ENCODE measurements around the gene GAPDH.

The GAPDH gene

DNA sequence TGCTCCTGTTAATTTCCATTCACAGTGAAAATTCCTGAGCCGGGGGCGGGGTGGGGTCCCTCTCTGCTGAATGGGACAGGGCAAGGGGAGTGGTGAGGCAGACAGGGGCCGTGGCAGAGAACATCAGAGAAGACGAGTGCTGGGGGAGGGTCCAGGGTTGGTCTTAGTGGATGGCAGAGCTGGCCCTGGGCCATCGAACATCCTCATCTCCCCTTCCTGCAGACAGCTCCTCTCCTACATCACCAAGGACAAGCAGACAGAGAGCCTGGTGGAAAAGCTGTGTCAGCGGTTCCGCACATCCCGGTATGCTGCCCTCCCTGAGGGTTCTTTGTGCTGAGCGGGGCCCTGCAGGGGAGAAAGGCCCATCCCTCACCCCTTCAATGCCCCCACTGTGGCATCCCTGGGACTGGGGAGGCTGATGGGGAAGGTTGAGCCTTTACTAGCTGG, 5.0 kb upstream of the GAPDH start:
- DNase-seq, result no peak

DNA sequence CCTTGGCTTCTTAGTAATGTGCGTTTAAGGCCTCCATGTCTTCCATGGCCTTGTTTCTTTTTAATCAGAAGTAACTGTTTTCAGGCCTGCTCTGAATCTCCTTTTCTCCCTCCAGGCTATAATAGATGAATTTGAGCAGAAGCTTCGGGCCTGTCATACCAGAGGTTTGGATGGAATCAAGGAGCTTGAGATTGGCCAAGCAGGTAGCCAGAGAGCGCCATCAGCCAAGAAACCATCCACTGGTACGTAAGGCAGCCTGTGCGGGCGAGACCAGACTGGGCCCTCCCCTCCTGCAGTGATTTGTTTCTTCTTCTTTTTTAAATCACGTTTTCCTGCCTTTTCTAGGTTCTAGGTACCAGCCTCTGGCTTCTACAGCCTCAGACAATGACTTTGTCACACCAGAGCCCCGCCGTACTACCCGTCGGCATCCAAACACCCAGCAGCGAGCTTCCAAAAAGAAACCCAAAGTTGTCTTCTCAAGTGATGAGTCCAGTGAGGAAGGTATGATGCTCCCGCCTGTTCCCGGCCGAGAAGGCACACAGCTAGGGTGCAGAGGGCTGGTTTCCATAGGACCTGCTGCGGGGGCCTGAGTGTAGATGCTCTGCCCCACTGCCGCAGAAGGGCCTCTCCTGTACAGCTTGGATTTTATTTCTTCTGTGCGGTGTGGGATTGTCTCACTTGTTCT, 3.6 kb upstream of the GAPDH start:
- no peak for DNase-seq

DNA sequence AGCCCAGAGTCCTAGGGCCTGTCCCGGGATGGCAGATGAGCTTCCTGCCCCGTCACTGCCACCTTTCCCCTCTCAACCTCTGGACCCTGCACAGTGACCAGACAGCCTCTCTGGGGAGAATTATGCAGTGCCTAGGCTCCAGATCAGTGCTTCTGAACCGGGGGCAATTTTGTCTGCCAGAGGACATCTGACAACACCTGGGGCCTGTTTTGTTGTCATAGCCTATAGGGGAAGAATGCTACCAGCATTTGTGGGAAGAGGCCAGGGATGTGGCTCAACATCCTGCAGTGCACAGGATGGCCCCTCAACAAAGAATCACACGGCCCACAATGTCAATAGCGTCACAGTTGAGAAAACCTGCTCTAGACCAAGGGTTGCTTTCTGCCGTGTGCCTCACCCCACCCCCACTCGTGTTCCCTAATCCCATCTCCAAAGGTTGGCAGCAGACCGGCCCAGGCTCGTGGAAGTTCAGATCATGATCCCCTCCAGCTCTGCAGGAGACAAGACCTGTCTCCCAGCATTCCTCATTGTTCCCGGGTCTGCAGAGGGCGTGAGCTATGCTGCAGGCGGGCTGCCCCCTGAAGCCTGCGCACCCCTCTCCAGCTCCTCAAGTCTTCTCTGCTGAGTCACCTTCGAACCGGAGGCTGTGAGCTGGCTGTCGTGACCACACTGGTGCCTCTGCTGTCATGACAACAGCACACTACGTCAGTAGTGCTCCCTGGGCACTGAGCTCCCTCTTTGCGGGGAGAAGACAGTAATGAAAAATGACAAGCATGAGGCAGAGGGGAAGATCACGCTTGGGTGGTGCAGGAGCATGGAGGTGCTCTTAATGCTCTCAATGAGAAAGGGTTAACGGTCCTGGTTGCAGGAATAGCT, 2.0 kb upstream of the GAPDH start:
- peak; percentile 99 for DNase-seq

DNA sequence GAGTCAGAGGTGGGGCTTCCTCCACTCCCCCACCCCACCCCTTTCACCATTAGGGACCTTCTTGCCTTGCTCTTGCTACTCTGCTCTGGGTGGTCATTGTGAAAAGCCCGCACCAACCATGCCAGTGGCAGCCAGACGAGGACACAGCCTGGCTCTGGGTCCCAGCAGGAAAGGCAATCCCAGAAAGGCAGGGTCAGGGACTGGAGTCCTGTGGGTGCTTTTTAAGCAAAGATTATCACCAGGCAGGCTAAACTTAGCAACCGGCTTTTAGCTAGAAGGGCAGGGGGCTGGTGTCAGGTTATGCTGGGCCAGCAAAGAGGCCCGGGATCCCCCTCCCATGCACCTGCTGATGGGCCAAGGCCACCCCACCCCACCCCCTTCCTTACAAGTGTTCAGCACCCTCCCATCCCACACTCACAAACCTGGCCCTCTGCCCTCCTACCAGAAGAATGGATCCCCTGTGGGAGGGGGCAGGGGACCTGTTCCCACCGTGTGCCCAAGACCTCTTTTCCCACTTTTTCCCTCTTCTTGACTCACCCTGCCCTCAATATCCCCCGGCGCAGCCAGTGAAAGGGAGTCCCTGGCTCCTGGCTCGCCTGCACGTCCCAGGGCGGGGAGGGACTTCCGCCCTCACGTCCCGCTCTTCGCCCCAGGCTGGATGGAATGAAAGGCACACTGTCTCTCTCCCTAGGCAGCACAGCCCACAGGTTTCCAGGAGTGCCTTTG, 1.2 kb upstream of the GAPDH start:
- DNase-seq, result peak; percentile 80

DNA sequence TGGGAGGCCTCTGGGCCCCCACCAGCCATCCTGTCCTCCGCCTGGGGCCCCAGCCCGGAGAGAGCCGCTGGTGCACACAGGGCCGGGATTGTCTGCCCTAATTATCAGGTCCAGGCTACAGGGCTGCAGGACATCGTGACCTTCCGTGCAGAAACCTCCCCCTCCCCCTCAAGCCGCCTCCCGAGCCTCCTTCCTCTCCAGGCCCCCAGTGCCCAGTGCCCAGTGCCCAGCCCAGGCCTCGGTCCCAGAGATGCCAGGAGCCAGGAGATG, 729 bp upstream of the GAPDH start:
- no peak for DNase-seq

DNA sequence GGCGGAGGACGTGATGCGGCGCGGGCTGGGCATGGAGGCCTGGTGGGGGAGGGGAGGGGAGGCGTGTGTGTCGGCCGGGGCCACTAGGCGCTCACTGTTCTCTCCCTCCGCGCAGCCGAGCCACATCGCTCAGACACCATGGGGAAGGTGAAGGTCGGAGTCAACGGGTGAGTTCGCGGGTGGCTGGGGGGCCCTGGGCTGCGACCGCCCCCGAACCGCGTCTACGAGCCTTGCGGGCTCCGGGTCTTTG, 303 bp downstream of the GAPDH start:
- no peak for DNase-seq

DNA sequence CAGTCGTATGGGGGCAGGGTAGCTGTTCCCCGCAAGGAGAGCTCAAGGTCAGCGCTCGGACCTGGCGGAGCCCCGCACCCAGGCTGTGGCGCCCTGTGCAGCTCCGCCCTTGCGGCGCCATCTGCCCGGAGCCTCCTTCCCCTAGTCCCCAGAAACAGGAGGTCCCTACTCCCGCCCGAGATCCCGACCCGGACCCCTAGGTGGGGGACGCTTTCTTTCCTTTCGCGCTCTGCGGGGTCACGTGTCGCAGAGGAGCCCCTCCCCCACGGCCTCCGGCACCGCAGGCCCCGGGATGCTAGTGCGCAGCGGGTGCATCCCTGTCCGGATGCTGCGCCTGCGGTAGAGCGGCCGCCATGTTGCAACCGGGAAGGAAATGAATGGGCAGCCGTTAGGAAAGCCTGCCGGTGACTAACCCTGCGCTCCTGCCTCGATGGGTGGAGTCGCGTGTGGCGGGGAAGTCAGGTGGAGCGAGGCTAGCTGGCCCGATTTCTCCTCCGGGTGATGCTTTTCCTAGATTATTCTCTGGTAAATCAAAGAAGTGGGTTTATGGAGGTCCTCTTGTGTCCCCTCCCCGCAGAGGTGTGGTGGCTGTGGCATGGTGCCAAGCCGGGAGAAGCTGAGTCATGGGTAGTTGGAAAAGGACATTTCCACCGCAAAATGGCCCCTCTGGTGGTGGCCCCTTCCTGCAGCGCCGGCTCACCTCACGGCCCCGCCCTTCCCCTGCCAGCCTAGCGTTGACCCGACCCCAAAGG, 804 bp downstream of the GAPDH start:
- DNase-seq, result peak; percentile 71

DNA sequence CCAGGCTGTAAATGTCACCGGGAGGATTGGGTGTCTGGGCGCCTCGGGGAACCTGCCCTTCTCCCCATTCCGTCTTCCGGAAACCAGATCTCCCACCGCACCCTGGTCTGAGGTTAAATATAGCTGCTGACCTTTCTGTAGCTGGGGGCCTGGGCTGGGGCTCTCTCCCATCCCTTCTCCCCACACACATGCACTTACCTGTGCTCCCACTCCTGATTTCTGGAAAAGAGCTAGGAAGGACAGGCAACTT, 1.3 kb downstream of the GAPDH start:
- DNase-seq, result no peak

DNA sequence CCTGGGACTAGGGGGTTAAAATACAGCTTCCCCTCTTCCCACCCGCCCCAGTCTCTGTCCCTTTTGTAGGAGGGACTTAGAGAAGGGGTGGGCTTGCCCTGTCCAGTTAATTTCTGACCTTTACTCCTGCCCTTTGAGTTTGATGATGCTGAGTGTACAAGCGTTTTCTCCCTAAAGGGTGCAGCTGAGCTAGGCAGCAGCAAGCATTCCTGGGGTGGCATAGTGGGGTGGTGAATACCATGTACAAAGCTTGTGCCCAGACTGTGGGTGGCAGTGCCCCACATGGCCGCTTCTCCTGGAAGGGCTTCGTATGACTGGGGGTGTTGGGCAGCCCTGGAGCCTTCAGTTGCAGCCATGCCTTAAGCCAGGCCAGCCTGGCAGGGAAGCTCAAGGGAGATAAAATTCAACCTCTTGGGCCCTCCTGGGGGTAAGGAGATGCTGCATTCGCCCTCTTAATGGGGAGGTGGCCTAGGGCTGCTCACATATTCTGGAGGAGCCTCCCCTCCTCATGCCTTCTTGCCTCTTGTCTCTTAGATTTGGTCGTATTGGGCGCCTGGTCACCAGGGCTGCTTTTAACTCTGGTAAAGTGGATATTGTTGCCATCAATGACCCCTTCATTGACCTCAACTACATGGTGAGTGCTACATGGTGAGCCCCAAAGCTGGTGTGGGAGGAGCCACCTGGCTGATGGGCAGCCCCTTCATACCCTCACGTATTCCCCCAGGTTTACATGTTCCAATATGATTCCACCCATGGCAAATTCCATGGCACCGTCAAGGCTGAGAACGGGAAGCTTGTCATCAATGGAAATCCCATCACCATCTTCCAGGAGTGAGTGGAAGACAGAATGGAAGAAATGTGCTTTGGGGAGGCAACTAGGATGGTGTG, 1.9 kb downstream of the GAPDH start:
- DNase-seq, result no peak

DNA sequence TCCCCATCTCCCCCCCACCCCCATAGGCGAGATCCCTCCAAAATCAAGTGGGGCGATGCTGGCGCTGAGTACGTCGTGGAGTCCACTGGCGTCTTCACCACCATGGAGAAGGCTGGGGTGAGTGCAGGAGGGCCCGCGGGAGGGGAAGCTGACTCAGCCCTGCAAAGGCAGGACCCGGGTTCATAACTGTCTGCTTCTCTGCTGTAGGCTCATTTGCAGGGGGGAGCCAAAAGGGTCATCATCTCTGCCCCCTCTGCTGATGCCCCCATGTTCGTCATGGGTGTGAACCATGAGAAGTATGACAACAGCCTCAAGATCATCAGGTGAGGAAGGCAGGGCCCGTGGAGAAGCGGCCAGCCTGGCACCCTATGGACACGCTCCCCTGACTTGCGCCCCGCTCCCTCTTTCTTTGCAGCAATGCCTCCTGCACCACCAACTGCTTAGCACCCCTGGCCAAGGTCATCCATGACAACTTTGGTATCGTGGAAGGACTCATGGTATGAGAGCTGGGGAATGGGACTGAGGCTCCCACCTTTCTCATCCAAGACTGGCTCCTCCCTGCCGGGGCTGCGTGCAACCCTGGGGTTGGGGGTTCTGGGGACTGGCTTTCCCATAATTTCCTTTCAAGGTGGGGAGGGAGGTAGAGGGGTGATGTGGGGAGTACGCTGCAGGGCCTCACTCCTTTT, 2.7 kb downstream of the GAPDH start:
- DNase-seq, result peak; percentile 18

DNA sequence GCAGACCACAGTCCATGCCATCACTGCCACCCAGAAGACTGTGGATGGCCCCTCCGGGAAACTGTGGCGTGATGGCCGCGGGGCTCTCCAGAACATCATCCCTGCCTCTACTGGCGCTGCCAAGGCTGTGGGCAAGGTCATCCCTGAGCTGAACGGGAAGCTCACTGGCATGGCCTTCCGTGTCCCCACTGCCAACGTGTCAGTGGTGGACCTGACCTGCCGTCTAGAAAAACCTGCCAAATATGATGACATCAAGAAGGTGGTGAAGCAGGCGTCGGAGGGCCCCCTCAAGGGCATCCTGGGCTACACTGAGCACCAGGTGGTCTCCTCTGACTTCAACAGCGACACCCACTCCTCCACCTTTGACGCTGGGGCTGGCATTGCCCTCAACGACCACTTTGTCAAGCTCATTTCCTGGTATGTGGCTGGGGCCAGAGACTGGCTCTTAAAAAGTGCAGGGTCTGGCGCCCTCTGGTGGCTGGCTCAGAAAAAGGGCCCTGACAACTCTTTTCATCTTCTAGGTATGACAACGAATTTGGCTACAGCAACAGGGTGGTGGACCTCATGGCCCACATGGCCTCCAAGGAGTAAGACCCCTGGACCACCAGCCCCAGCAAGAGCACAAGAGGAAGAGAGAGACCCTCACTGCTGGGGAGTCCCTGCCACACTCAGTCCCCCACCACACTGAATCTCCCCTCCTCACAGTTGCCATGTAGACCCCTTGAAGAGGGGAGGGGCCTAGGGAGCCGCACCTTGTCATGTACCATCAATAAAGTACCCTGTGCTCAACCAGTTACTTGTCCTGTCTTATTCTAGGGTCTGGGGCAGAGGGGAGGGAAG, 3.5 kb downstream of the GAPDH start:
- DNase-seq, result peak; percentile 78

DNA sequence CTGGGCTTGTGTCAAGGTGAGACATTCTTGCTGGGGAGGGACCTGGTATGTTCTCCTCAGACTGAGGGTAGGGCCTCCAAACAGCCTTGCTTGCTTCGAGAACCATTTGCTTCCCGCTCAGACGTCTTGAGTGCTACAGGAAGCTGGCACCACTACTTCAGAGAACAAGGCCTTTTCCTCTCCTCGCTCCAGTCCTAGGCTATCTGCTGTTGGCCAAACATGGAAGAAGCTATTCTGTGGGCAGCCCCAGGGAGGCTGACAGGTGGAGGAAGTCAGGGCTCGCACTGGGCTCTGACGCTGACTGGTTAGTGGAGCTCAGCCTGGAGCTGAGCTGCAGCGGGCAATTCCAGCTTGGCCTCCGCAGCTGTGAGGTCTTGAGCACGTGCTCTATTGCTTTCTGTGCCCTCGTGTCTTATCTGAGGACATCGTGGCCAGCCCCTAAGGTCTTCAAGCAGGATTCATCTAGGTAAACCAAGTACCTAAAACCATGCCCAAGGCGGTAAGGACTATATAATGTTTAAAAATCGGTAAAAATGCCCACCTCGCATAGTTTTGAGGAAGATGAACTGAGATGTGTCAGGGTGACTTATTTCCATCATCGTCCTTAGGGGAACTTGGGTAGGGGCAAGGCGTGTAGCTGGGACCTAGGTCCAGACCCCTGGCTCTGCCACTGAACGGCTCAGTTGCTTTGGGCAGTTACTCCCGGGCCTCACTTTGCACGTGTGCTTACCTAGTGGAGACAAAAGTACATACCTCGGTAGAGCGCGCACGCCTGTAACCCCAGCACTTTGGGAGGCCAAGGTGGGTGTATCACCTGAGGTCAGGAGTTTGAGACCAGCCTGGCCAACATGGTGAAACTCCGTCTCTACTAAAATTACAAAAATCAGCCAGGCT, 4.3 kb downstream of the GAPDH start:
- peak; percentile 42 for DNase-seq

DNA sequence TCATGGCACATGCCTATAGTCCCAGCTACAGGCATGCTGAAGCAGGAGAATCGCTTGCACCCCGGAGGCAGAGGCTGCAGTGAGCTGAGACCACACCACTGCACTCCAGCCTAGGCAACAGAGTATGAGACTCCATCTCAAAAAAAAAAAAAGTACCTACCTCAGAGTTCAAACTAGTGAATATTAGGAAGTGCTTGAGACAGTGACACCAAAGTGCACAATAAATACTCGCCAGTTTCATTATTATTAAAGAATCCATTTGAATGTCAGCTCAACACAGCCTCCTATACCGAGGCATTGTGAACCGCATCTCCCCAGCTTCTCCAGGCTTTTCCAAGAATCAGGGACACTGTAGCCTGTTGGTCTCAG, 5.0 kb downstream of the GAPDH start:
- DNase-seq, result peak; percentile 20

DNA sequence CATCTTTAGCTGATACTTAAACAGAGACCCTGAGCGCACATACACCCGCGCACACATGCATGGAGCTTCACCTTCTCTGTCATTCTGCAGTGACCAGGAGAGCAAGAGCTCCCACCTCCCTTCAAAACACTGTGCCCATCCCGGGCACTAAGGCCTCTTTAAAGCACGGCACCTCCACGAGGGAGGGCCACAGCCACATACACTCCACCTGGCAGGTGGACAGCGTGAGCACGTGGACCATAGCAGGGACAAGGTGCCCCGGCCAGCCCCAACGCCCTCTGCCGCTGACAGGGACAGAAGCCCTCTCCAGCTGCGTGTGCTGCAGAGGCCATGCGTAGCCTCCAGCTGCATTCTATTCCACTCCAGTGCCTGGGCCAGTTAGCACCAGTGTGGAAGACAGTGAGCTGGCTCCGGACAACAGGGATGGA, 5.4 kb downstream of the GAPDH start:
- no peak for DNase-seq

DNA sequence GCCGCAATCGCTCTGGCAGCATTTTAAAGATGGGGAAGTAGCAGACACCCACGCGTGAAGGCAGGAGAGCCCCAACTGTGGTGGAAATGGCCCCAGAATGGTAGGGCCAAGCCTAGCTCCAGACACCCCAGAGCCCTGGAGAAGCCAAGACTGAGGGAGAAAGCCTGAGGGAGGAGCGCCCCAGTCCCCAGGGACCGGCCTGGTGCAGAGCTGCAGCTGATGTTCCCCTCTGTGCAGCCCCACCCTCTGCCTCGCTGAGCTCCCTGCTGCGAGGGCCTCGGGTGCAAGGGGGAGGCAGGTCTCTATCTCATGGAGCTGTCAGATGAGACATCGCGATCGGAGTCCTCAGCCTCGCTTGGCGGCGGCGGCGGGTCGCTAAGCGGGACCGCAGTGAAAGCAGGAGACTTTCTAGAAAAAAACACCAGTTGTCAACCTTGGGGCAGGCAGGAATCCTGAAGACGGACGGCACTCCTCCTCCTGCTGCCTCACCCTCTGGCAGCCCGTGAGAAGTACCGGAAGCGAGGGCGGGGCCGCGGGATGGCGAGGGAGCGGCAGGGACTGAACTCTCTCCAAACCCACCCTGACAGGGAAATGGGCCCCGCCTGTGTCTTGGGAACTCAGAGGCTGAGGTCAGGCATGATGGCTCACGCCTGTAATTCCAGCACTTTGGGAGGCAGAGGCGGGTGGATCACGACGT, 6.0 kb downstream of the GAPDH start:
- DNase-seq, result peak; percentile 93

DNA sequence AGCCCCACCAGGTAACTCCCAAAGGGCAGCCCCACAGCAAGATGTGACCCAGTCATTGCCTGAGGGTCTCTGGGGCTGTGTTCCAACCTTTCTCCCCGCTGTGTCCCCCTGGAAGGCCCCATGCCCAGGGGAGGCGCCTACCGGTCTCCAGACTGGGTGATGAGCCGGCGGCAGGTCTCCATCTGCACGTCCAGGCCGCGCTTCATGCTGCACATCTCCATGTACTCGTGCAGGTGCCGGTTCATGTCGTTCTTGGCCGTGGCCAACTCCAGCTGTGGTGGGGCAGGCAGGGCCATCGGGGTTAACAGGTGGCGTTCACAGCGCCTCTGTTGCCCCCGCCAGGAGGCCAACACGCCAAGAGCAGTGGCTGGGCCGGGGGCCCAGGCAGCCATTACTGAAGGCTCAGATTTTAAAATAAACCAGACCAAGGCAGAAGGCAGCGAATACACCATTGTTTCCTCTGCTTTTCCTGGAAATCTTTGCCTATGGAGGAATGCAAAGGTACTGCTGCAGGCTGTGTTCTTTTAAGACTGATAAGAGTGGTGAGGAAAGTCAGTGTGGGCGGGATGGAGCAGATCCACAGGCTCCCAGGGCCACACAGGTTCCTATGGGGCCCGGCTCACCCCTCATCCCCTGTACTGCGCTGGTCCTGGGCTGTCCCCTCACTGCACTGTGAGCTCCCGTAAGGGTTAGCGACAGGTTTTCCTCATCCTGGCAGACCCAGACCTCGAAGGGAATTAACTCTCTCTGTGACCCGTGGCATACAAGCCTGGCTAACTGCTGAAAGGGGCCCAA, 7.3 kb downstream of the GAPDH start:
- no peak for DNase-seq

DNA sequence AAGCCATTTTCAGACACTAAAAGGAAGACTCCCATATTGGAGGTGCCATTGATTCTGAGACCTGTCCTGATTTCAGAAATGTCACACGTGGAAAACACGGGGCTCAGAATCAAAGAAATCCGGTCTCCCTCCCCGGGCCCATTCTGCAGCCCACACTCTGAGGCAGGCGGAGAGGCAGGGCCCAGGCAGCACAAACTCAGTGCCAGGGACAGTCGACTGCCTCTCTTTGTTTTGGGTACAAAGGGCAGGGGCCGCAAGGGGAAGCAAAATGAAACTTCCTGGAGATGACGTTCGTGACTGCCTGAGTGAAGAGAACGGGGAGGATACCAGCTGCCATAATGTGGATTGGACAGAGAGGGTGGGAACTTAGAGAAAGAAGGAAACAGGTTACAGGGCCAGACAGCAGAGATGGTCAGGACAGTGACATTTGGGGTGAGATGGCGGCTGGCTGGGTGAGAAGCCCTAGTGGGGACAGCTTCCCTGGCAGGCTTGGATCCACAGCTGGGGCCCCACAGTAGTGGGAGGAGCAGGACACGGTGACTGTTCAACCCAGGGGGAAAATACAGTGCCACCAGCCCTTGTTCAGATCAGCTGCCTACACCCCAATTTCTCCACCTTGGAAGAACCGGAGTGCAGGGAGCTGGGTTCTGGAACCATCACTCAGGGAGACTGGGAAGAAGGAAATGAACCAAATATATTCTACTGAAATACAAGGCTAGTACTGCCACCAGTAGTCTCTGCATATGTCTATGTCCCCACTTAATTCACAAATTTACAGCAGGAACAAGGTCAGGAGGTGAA, 8.1 kb downstream of the GAPDH start:
- DNase-seq, result no peak

Data from fibroblast of skin of abdomen (primary cell).